GM20000 (cell line): Measurements from ENCODE around the gene PNCK.

ENCODE experiments used
- DNase-seq: peaks from one replicate; pipeline ENCODE4 v3.0.0; 2012; ENCODE audit warnings: low spot score
- CTCF ChIP-seq: IDR thresholded peaks from 2 replicates; pipeline ENCODE4 v1.5.1; 2012; ENCODE audit warnings: mild to moderate bottlenecking, control low read depth; ENCODE audit errors: extremely low read depth, missing control alignments

The PNCK gene

GRCh38 chrX:153673428-153674218 is at the start of gene PNCK:
Gene PNCK (minus strand): TSS chrX:153673813. CDS start chrX:153673076, 737 bp downstream.
- TF ChIP-seq CTCF: no peak
- DNase-seq: no peak

GRCh38 chrX:153722704-153723350 is 49.2 kb upstream of the PNCK start:
- no peak for TF ChIP-seq CTCF
- DNase-seq: no peak

GRCh38 chrX:153719701-153720100 is 46.1 kb upstream of the PNCK start:
- no peak for TF ChIP-seq CTCF
- no peak for DNase-seq

GRCh38 chrX:153719238-153719637 is 45.6 kb upstream of the PNCK start:
- no peak for DNase-seq

GRCh38 chrX:153717445-153717844 is 43.8 kb upstream of the PNCK start:
- TF ChIP-seq CTCF: no peak
- DNase-seq: no peak

More at GRCh38 chrX:153719238-153719637, 45.6 kb upstream of the PNCK start:
- TF ChIP-seq CTCF: no peak

- no peak for DNase-seq
- TF ChIP-seq CTCF: no peak
Observed at GRCh38 chrX:153714256-153714655, 40.6 kb upstream of the PNCK start.
